Raji (cell line): ENCODE data around the gene IRX4.

ENCODE experiments used
- POLR2A ChIP-seq: IDR thresholded peaks from 2 replicates; pipeline ENCODE4 v1.6.1; 2011; ENCODE audit warnings: low read depth, low read length, control low read depth; ENCODE audit not compliant: insufficient read depth

The IRX4 gene

GRCh38 chr5:1878050-1878849 lies 4.5 kb downstream of the IRX4 start:
- TF ChIP-seq POLR2A, result no peak

GRCh38 chr5:1877103-1878049 lies 5.3 kb downstream of the IRX4 start:
- no peak for TF ChIP-seq POLR2A

GRCh38 chr5:1876660-1877064 lies 6.1 kb downstream of the IRX4 start:
- no peak for TF ChIP-seq POLR2A

- TF ChIP-seq POLR2A, result no peak
Measured at GRCh38 chr5:1875843-1876659, 6.7 kb downstream of the IRX4 start.

GRCh38 chr5:1875281-1875842 lies 7.4 kb downstream of the IRX4 start:
- no peak for TF ChIP-seq POLR2A

- TF ChIP-seq POLR2A, result 0 out of 2 replicates have a peak, but pooled peaks have one; percentile 19
Measured at GRCh38 chr5:1874771-1875220, 7.9 kb downstream of the IRX4 start.

- no peak for TF ChIP-seq POLR2A
Measured at GRCh38 chr5:1874348-1874747, 8.4 kb downstream of the IRX4 start.

- TF ChIP-seq POLR2A, result no peak
Measured at GRCh38 chr5:1873243-1873959, 9.3 kb downstream of the IRX4 start.

GRCh38 chr5:1871441-1871840 lies 11.3 kb downstream of the IRX4 start:
- TF ChIP-seq POLR2A, result no peak

- TF ChIP-seq POLR2A, result no peak
Measured at GRCh38 chr5:1868886-1869475, 13.7 kb downstream of the IRX4 start.

- TF ChIP-seq POLR2A, result no peak
Measured at GRCh38 chr5:1867815-1868143, 14.9 kb downstream of the IRX4 start.

GRCh38 chr5:1867114-1867814 lies 15.5 kb downstream of the IRX4 start:
- TF ChIP-seq POLR2A, result no peak

GRCh38 chr5:1865948-1866347 lies 16.8 kb downstream of the IRX4 start:
- TF ChIP-seq POLR2A, result no peak
